GM13976 (cell line): ENCODE measurements around the gene RIBC1.

Experiments
- DNase-seq: peaks from one replicate; pipeline ENCODE4 v3.0.0; 2012; ENCODE audit warnings: low spot score
- in situ Hi-C: fragments of 300-500 bp; cut with MboI; formaldehyde crosslinking; loops from one replicate; pipeline ENCODE4 v1.12.0; 2022; ENCODE audit warnings: low sequenced_read_pairs, mixed read lengths, inconsistent platforms; ENCODE audit not compliant: unreplicated experiment
- TF ChIP-seq, protein P1 (sequence below): IDR thresholded peaks from 2 replicates; pipeline ENCODE4 v1.5.1; 2012; ENCODE audit warnings: borderline replicate concordance, mild to moderate bottlenecking; ENCODE audit not compliant: insufficient read depth; ENCODE audit errors: extremely low read depth, missing control alignments, control extremely low read depth

RIBC1 gene

DNA sequence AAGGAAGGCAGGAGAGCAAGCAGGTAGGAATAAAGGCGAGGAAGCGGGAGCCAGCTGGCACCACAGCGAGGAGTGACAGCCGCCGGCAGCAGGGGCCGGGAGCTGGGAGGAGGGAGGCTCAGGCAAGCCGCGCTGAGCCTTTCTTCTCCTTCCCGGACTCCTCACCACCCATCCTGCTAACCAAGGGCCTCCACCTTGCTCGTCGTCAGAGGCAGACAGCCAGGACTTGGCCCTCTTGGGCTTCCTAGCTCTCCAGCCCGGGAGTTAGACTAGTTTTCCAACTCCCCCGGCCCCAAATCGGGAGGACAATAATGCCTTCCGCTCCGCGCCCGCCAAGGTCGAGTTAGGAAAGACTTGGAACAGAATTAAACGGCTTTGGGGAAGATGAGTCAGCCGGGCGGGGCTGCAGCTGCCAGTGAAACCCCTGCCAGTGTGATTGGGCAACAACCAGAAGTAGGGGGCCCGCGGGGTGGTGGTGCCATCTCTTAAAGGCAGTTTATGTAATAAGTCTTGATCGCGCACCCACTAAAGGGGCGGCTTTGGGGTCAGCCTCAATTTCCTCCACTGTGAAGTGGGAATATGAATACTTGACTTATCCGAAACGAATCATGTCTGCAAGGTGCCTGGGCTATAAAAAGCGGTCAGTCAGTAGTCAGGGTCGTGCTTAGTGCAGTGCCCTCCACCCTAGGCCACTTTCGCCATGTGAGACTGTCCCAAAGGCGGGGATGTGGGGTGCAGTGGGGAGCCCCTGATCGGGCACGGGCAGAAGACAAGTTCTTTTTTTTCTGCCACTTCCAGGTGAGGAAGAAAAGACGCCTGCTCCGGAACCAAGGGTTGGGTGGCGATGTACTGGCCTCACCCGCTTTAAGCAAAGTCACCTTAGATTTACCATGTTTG, 18.2 kb downstream of the RIBC1 start:
- TF ChIP-seq, protein P1, sequence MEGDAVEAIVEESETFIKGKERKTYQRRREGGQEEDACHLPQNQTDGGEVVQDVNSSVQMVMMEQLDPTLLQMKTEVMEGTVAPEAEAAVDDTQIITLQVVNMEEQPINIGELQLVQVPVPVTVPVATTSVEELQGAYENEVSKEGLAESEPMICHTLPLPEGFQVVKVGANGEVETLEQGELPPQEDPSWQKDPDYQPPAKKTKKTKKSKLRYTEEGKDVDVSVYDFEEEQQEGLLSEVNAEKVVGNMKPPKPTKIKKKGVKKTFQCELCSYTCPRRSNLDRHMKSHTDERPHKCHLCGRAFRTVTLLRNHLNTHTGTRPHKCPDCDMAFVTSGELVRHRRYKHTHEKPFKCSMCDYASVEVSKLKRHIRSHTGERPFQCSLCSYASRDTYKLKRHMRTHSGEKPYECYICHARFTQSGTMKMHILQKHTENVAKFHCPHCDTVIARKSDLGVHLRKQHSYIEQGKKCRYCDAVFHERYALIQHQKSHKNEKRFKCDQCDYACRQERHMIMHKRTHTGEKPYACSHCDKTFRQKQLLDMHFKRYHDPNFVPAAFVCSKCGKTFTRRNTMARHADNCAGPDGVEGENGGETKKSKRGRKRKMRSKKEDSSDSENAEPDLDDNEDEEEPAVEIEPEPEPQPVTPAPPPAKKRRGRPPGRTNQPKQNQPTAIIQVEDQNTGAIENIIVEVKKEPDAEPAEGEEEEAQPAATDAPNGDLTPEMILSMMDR: no peak
- no peak for DNase-seq
- in situ Hi-C loops: no loop called here

DNA sequence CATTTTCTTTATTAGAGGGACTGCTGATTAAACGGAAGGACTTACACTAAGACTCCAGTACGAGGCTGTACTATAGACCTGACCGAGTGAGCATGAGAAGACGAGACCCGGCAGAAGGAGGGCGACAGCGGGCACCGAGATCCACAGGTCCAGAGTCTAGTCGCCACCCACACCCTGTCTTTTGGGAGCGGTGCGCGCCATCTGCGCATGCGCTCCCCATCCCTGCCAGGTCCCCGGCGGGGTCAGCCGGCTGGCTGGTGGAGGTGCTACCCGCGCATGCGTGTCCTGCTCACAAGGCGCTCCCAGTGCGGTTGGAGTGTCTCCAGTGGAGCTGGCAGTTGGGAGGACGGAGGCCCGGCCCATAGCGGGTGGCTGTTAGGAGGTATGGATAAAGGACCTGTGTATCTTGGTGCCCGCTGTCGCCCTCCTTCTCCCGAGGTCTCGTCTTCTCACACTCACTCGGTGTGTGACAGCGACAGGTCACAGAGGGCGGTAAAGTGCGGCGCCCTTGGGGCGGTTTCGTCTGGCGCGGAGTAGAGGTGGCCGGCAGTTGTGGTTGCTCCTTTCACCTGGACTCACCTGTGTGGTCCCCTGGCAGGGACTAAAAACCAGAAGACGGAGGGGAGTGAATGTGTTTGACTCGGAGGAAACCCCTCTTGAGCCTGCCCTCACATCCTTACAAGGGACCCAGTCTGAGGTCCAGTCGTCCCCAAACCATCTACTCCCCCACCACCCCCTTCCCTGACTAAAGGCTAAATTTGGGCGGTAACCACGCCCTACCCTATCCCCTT, 19.1 kb downstream of the RIBC1 start:
- peak; percentile 88 for DNase-seq
- in situ Hi-C loops: no loop called here
- TF ChIP-seq, protein P1: no peak

DNA sequence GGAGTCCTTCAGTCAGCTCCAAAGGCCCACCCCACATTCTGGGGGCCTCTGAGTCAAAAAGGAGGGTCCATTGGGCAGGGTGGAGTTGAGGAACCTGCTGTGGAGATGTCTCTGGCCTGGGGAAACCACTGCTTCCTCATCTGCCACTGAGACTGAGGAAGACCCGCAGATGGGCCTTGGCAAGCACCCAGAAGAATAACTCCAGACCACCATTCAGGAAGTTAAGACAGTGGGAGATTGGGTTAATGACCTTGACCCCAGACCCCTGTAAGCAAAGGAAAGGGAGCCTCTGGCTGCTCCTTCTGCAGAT, 19.6 kb downstream of the RIBC1 start:
- DNase-seq: no peak
- TF ChIP-seq, protein P1: no peak
- in situ Hi-C loops: no loop called here

DNA sequence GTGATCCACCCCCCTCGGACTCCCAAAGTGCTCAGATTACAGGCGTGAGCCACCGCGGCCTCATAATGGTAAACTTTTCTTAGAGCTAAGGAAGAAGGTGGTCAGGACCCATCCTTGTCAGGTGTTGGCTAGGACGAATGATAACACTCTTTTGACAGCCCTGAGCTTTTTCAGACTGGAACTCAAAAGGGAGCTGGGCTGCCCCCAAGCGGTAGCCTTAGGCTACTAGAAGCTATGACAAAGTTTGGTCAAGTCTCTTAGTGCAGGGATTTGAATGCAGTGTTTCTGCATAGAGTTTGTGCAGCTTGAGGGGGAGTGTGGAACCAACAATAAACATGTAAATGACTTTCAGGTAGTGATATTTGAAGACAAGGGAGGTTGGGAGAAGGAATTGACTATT, 23.3 kb downstream of the RIBC1 start:
- in situ Hi-C loops: loop anchor here (5.0 kb wide), 1 partner anchor 134 kb away; no protein-coding TSS in a partner anchor
- TF ChIP-seq, protein P1: peak; percentile 62
- DNase-seq: peak; percentile 50

DNA sequence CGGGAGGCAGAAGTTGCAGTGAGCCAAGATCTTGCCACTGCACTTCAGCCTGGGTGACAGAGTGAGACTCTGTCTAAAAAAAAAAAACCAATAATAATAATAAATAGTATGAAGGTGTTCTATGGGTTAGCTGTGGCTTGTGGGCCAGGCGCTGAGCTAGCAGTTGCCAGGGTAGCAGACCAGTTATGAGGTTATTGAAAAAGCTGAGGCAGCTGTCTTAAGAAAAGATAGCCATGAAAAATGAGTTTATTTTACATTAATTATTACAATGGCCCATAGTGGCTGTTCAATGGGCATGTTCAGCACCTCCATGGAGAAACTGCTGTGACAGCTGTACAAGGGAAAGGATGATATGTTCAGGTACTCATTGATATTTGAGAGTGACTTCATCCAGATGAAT, 24.8 kb downstream of the RIBC1 start:
- TF ChIP-seq, protein P1: no peak
- no peak for DNase-seq
- in situ Hi-C loops: loop anchor here (5.0 kb wide), 1 partner anchor 135 kb away; no protein-coding TSS in a partner anchor

DNA sequence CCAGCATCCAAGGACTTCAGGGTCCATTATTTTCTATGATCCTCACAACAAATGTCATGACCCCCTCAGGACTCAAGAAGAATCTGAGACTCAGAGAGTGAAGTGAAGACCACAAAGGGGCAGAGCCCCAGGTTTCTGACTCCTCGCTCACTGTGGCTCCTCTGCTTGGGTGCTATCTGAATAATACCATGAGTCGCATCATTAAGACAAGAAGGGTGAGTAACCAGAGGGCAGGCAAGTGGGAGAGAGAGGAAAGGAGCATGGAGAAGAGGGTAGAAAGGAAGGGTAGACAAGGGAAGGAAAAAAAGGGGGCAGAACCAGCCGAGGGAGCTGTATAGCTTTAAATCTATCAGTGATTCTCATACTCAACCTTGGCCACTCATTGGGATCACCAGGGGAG, 27.0 kb downstream of the RIBC1 start:
- TF ChIP-seq, protein P1: no peak
- in situ Hi-C loops: loop anchor here (5.0 kb wide), 1 partner anchor 137 kb away; no protein-coding TSS in a partner anchor
- DNase-seq: no peak
